HG02642 (cell line): ENCODE results near the gene TMEM223.
"Not testable (repeated sequence)": the region's sequence is repeated elsewhere in the genome, so short reads cannot be mapped to it uniquely, and the experiment has no call there.

Experiments used
- ATAC-seq: cut with Tn5 transposase; IDR thresholded peaks from one replicate; pipeline ENCODE4 v1.9.1; 2021; ENCODE audit warnings: mild to moderate bottlenecking; ENCODE audit not compliant: unreplicated experiment, poor library complexity

The TMEM223 gene

GRCh38 chr11:62755086-62755615 lies 36.7 kb downstream of the TMEM223 start:
- no peak for ATAC-seq

- ATAC-seq: peak; percentile 96
Observed at GRCh38 chr11:62753736-62754603, 37.8 kb downstream of the TMEM223 start, which contains the start of gene ZBTB3. ZBTB3 (minus strand) TSS chr11:62754160; CDS start chr11:62753664, 496 bp downstream.

GRCh38 chr11:62752994-62753735 lies 38.6 kb downstream of the TMEM223 start:
- no peak for ATAC-seq

- no peak for ATAC-seq
Observed at GRCh38 chr11:62752177-62752785, 39.5 kb downstream of the TMEM223 start.

- ATAC-seq: not testable (repeated sequence)
Observed at GRCh38 chr11:62749931-62750330, 41.9 kb downstream of the TMEM223 start.

GRCh38 chr11:62747475-62748160 lies 44.2 kb downstream of the TMEM223 start:
- no peak for ATAC-seq
